ENCODE results near the gene NPHP4.
"Not testable (repeated sequence)": the region's sequence is repeated elsewhere in the genome, so short reads cannot be mapped to it uniquely, and the experiment has no call there.

DNA sequence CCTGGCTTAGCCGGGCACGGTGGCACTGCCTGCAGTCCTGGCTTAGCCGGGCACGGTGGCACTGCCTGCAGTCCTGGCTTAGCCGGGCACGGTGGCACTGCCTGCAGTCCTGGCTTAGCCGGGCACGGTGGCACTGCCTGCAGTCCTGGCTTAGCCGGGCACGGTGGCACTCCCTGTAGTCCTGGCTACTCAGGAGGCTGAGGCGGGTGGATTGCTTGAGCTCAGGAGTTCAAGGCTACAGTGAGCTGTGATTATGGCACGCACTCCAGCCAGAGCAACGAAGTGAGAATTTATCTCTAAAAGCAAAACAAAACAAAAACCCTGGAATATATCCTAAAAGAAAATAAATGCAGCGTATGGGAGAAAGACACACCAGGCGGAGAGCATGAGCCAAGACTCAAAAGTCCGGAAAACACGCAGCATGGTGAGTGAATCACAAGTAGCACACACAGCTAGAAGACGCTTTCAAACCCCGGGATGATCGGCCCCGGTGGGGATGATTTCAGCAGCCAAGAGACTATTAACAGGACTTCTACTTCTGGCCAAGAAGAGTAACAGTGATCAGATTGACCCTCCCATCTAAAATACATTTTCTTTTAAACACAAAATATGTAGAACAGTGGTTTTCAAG lies 69.4 kb downstream of the NPHP4 start:
- not testable (repeated sequence) for TF ChIP-seq POLR2A (IDR thresholded peaks at IDR 0.05; ENCODE audit: borderline replicate concordance, extremely low read depth, insufficient read depth, insufficient read length); YY1 (IDR thresholded peaks at IDR 0.05; ENCODE audit: extremely low read depth, insufficient replicate concordance, low read depth, low read length); EZH2phosphoT487 (IDR thresholded peaks at IDR 0.05; ENCODE audit: borderline replicate concordance); ELF1 (IDR thresholded peaks at IDR 0.05; ENCODE audit: borderline replicate concordance, low read depth); SRF (IDR thresholded peaks at IDR 0.05; ENCODE audit: low read depth); SIN3A (IDR thresholded peaks at IDR 0.05; ENCODE audit: low read depth); EZH2 (IDR thresholded peaks at IDR 0.05); ZNF274 (IDR thresholded peaks at IDR 0.05; ENCODE audit: low read depth, low read length); FOSL1 (IDR thresholded peaks at IDR 0.05; ENCODE audit: low read depth); CBX3 (IDR thresholded peaks at IDR 0.05; ENCODE audit: low read depth); RAD21 (IDR thresholded peaks at IDR 0.05; ENCODE audit: low read depth)
- TF ChIP-seq, protein P1, sequence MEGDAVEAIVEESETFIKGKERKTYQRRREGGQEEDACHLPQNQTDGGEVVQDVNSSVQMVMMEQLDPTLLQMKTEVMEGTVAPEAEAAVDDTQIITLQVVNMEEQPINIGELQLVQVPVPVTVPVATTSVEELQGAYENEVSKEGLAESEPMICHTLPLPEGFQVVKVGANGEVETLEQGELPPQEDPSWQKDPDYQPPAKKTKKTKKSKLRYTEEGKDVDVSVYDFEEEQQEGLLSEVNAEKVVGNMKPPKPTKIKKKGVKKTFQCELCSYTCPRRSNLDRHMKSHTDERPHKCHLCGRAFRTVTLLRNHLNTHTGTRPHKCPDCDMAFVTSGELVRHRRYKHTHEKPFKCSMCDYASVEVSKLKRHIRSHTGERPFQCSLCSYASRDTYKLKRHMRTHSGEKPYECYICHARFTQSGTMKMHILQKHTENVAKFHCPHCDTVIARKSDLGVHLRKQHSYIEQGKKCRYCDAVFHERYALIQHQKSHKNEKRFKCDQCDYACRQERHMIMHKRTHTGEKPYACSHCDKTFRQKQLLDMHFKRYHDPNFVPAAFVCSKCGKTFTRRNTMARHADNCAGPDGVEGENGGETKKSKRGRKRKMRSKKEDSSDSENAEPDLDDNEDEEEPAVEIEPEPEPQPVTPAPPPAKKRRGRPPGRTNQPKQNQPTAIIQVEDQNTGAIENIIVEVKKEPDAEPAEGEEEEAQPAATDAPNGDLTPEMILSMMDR (IDR thresholded peaks at IDR 0.05 in 2 of 3, conservative IDR thresholded peaks at IDR 0.05 in 1 of 3; ENCODE audit: borderline replicate concordance in 1 of 3, insufficient read depth in 1 of 3, low read depth in 2 of 3, low read length in 2 of 3), result not testable (repeated sequence)
- TF ChIP-seq, protein P2, sequence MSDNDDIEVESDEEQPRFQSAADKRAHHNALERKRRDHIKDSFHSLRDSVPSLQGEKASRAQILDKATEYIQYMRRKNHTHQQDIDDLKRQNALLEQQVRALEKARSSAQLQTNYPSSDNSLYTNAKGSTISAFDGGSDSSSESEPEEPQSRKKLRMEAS (IDR thresholded peaks at IDR 0.05), result not testable (repeated sequence)
- TF ChIP-seq, protein P3, sequence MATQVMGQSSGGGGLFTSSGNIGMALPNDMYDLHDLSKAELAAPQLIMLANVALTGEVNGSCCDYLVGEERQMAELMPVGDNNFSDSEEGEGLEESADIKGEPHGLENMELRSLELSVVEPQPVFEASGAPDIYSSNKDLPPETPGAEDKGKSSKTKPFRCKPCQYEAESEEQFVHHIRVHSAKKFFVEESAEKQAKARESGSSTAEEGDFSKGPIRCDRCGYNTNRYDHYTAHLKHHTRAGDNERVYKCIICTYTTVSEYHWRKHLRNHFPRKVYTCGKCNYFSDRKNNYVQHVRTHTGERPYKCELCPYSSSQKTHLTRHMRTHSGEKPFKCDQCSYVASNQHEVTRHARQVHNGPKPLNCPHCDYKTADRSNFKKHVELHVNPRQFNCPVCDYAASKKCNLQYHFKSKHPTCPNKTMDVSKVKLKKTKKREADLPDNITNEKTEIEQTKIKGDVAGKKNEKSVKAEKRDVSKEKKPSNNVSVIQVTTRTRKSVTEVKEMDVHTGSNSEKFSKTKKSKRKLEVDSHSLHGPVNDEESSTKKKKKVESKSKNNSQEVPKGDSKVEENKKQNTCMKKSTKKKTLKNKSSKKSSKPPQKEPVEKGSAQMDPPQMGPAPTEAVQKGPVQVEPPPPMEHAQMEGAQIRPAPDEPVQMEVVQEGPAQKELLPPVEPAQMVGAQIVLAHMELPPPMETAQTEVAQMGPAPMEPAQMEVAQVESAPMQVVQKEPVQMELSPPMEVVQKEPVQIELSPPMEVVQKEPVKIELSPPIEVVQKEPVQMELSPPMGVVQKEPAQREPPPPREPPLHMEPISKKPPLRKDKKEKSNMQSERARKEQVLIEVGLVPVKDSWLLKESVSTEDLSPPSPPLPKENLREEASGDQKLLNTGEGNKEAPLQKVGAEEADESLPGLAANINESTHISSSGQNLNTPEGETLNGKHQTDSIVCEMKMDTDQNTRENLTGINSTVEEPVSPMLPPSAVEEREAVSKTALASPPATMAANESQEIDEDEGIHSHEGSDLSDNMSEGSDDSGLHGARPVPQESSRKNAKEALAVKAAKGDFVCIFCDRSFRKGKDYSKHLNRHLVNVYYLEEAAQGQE (IDR thresholded peaks at IDR 0.05; ENCODE audit: low read depth), result not testable (repeated sequence)
